Measurements from ENCODE around the gene ZMYND8.
A peak's percentile ranks its signal among the peaks of the same experiment; 100 is the strongest.
"Not testable (repeated sequence)": the region's sequence is repeated elsewhere in the genome, so short reads cannot be mapped to it uniquely, and the experiment has no call there.

ZMYND8 gene

DNA sequence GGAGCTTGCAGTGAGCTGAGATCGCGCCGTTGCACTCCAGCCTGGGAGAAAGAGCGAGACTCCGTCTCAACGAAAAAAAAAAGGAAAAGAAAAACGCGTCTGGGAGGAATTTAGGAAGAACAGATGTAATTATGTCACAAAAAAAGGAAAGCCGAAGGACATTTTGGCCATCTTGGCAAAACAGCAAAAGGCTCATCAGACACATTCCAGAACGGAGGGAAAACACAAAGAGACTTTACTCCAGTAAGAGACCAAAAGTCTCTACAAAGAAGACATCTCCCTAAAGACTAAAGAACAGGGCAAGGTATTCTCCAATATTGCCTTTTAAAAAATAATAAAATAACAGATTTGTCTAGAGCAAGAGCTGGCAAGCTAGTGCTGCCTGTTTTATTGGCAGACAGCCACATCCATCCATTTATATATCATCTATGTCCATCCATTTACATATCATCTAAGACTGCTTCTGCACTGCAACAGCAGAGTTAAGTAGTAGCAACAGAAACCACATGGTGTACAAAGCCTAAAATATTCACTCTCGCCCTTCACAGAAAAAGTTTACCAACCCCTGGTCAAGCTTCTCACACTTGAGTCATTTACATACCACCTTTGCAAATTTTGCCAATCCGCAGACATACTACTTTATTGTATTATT is 133.9 kb downstream of the ZMYND8 start:
- no peak for DNase-seq

DNA sequence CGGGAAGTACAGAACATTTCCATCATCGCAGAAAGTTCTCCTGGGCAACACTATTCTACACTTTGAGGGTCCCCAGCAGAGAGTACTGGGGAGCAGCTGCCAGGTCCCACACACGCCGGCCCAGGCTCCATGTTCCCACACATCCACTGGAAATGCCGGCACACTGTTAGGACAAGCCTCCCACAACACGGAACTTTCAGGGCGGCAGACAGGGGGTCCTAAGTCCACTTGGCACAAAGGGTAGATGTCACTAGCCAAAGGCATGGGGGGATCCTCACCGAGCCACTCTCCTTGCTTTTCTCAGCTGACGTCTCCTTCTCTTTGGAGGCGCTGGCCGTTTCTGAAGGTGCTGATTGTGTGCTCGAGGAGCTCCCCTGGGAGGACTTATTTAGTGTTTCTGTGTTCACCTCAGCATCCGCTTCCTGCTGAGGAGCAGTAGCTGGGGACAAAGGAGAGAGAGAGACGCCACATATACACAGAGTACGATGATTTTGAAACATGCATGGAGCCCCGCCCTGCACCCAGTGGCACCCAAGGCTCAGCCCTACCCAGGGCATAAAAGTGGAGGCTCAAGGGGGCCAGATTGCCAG is 135.4 kb downstream of the ZMYND8 start:
- DNase-seq, result no peak

DNA sequence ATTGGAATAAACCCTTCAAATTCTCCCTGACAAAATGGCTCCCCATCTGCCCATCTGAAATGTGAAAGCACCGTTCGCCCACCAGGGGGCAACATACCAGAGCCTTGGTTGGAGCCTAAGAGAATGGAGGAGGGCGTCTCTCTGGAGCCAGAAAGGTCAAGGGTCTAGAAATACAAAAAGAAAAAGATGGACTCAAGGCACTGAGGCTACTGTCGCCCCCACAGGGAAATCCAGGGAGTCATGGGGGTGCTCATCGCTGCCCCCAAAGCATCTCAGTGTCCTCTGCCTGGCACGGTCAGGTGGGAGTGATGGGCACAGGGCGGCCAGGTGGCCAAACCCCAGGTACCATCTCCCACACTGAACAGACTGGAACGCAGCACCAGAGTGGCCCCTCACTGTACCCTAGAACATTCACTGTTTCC is 136.3 kb downstream of the ZMYND8 start:
- DNase-seq, result peak; percentile 10

DNA sequence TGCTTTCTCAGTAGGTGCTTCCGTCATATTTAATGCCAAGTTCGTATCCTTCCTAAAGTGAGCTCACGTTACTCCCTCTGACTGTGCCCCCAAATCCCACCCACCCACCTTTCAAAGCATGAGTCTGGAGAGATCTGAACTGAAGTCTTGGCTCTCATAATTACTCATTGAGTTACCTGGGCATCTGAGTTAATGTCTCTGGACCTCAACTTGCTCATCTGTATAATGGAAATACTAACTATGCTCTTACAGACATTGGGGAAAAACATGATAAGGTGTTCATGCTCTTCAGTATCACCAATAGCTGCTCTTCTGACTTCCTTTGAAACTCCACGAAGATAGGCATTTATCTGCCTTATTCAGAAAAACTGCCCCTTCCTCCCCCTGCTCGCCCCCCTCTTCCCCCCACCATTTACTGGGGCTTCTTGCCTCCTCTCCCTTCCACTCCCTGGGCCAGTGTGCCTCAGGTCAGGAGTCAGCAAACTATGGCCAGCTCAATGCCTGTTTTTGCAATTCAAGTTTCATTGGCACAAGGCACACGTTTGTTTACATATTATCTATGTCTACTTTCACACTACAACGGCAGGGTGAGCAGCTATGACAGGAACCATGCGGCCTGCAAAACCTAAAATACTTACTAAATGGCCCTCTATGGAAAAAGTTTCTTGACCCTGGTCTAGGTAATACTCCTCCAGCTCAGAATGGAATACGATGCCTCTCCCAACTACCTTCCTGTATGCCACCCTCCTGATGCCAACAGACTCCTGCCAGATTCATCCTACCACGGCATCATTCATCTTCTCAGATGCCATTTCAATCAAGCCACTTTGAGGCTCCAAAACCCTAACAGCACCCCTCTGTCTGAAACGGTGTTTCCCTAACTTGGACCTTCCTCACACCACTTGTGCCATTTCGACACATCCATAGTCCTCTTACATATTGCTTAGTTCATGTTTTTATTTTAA is 138.7 kb downstream of the ZMYND8 start:
- DNase-seq, result no peak

- DNase-seq, result no peak
Measured at GRCh38 chr20:47216819-47217410, 139.6 kb downstream of the ZMYND8 start.

DNA sequence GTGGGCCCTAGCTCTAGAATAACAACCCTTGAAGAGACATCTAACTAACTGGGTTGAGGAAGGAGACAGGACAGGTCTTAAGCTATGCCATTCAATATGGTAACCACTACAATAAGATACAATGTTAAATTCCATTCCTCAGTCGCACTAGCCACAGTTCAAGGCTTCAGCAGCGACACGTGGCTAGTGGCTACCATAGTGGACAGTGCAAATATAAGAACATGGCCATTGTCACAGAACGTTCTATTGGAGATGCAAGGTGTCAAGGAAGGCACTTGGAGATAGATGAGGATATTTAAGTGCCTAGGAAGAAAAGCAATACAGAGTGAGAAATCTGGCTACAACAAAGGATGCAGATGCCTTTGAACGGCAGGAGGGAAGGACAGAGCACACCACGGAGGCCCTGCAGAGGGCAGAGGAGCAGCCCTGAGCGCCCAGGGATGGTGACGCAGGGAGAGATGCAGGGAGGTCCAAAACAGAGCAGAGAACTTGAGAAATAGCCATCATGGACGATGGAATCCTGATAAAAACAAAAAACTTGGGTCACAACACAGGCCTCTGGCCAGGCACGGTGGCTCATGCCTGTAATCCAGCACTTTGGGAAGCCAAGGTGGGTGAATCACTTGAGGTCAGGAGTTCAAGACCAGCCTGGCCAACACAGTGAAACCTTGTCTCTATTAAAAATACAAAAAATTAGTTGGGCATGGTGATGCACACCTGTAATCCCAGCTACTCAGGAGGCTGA is 140.7 kb downstream of the ZMYND8 start:
- no peak for DNase-seq

DNA sequence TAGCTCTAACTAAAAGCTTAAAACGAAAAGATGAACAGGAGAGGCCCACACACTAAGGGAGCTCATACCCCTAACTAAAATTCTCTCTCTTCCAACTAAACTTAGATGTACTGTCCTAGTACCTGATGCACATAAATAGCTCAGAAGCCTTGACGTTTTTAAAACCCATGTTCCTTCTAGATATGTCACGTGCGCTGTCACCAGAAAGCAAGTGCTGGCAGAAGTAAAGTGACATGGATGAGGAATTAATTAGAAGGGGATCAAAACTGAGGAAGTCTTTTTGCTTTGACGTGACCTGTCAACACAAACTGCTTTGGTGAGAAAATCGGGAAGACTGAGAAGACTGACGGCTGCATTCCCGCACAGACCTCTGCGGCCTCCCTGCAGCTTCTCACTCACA is 142.5 kb downstream of the ZMYND8 start:
- no peak for DNase-seq

GRCh38 chr20:47212606-47213207 is 143.8 kb downstream of the ZMYND8 start:
- DNase-seq, result no peak

- DNase-seq, result no peak
Measured at GRCh38 chr20:47211036-47211435, 145.5 kb downstream of the ZMYND8 start.

GRCh38 chr20:47210470-47210869 is 146.0 kb downstream of the ZMYND8 start:
- DNase-seq, result no peak

GRCh38 chr20:47209982-47210381 is 146.5 kb downstream of the ZMYND8 start:
- no peak for DNase-seq

- DNase-seq, result no peak
Measured at GRCh38 chr20:47208534-47209174, 147.8 kb downstream of the ZMYND8 start.

DNA sequence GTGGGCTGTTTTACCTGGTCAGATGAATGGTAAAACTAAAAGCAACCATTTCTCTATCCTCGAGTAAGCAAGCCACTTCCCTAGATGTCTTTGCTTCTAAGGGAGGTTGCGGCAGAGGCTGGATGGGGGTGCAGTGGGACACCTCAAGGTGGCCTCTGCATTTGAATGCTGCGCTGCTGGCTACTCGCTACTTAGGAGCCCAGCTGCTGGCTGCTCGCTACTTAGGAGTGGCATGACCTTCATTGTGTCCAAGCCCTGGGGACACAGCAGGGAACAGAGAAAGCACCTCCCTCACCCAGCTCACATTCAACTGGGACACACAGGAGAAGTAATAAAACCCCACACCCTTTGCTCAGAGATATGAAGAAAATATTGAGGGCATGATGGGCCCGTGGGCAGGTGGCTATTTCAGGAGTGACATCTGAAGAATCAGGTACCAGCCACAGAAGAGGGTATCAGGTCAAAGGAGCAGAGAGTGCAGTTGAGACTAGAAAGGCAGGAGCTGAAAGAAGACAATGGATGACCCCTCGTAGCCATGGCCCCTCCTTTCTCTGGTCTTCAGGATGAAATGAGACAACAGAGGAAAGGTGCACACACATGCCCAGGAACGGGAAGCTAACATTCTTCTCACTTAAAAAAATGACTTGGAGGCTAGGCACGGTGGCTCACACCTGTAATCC is 149.4 kb downstream of the ZMYND8 start:
- no peak for DNase-seq

DNA sequence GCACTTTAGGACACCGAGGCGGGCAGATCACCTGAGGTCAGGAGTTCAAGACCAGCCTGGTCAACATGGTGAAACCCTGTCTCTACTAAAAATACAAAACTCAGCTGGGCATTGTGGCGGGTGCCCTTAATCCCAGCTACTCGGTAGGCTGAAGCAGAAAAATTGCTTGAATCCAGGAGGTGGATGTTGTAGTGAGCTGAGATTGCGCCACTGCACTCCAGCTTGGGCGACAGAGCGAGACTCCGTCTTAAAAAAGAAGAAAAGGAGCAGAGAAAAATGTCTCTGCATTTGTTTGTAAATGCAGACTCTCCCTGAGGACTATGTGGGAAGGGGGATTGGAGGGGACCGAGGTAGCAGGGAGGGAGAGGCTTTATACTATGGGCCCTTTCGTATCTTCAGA is 149.9 kb downstream of the ZMYND8 start:
- not testable (repeated sequence) for DNase-seq

- DNase-seq, result no peak
Measured at GRCh38 chr20:47205577-47206123, 150.8 kb downstream of the ZMYND8 start.

DNA sequence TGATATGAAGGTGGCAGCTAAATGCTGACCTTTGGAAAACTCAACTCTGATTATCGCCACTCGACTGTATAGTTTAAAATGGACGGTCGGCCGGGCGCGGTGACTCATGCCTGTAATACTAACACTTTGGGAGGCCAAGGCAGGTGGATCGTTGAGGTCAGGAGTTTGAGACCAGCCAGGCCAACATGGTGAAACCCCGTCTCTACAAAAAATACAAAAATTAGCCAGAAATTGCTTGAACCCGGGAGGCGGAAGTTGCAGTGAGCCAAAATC is 151.7 kb downstream of the ZMYND8 start:
- DNase-seq, result not testable (repeated sequence)

DNA sequence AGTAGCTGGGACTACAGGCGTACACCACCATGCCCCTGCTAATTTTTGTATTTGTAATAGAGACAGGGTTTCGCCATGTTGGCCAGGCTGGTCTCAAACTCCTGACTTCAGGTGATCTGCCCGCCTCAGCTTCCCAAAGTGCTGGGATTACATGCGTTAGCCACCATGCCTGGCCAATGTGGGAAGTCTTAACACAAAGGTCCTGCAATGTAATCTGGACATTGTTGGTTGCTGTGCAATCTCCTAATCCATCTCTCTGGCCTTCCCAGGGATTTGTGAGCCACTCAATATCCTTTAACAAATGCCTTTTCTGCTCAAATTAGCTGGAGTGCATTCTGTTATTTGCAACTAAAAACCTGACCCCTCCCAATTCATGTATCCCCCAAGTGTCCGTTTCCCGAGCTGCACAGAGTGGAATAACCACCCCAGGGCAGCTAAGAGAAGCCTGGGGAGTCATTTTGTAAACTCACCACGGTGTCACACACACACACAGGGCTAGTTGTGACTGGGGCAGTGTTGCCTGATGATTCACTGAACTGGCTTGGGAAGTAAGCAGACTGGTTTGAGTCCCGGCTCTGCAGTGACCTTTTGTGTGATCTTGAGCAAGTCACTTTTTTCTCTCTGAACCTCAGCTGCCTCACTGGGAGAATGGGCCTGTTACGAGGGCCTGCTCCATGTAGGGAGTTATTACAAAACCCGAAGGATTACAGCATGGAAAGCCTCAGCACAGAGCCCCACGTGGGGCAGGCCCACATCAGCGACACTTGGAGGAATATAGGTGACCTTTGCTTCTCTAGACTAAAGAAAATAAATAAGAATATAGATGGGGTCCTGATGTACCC is 152.3 kb downstream of the ZMYND8 start:
- DNase-seq, result no peak

- DNase-seq, result no peak
Measured at GRCh38 chr20:47202733-47203667, 153.5 kb downstream of the ZMYND8 start.
